ENCODE data around the gene RIC1.

The RIC1 gene

GRCh38 chr9:5621327-5621726 lies 7.6 kb upstream of the RIC1 start:
- Histone ChIP-seq H3K27ac (replicated peaks) (no peak overlapping the region), H3K4me3 (replicated peaks; ENCODE audit: insufficient read depth, low read length) (no peak overlapping the region), H3K27me3 (ENCODE audit: insufficient read depth, poor library complexity, severe bottlenecking) (no peaks in the 10 kb centered on the region)
- no peak for TF ChIP-seq GABPA (IDR thresholded peaks at IDR 0.05; ENCODE audit: low read depth)
- TF ChIP-seq, protein P1, sequence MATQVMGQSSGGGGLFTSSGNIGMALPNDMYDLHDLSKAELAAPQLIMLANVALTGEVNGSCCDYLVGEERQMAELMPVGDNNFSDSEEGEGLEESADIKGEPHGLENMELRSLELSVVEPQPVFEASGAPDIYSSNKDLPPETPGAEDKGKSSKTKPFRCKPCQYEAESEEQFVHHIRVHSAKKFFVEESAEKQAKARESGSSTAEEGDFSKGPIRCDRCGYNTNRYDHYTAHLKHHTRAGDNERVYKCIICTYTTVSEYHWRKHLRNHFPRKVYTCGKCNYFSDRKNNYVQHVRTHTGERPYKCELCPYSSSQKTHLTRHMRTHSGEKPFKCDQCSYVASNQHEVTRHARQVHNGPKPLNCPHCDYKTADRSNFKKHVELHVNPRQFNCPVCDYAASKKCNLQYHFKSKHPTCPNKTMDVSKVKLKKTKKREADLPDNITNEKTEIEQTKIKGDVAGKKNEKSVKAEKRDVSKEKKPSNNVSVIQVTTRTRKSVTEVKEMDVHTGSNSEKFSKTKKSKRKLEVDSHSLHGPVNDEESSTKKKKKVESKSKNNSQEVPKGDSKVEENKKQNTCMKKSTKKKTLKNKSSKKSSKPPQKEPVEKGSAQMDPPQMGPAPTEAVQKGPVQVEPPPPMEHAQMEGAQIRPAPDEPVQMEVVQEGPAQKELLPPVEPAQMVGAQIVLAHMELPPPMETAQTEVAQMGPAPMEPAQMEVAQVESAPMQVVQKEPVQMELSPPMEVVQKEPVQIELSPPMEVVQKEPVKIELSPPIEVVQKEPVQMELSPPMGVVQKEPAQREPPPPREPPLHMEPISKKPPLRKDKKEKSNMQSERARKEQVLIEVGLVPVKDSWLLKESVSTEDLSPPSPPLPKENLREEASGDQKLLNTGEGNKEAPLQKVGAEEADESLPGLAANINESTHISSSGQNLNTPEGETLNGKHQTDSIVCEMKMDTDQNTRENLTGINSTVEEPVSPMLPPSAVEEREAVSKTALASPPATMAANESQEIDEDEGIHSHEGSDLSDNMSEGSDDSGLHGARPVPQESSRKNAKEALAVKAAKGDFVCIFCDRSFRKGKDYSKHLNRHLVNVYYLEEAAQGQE (IDR thresholded peaks at IDR 0.05; ENCODE audit: insufficient replicate concordance, low read depth), result no peak
- no peak for TF ChIP-seq POLR2AphosphoS5 (IDR thresholded peaks at IDR 0.05; ENCODE audit: low read depth)
- TF ChIP-seq SPI1 (IDR thresholded peaks at IDR 0.05; ENCODE audit: borderline replicate concordance, low read depth), result no peak
- no peak for DNase-seq (ENCODE audit: low read depth in 1 of 2, low spot score in 1 of 2)

GRCh38 chr9:5622016-5622415 lies 6.9 kb upstream of the RIC1 start:
- TF ChIP-seq, protein P1 (IDR thresholded peaks at IDR 0.05; ENCODE audit: insufficient replicate concordance, low read depth), result no peak
- TF ChIP-seq SPI1 (IDR thresholded peaks at IDR 0.05; ENCODE audit: borderline replicate concordance, low read depth) (no peak), POLR2AphosphoS5 (IDR thresholded peaks at IDR 0.05; ENCODE audit: low read depth) (no peak), GABPA (IDR thresholded peaks at IDR 0.05; ENCODE audit: low read depth) (no peak), CTCF (IDR thresholded peaks at IDR 0.05; ENCODE audit: insufficient read depth, low read length) (no peak)
- H3K4me3 ChIP-seq (replicated peaks; ENCODE audit: insufficient read depth, low read length), result no peak overlapping the region
- no peak overlapping the region for H3K27ac ChIP-seq (replicated peaks)
- H3K27me3 ChIP-seq (ENCODE audit: insufficient read depth, poor library complexity, severe bottlenecking), result no peaks in the 10 kb centered on the region
- DNase-seq (ENCODE audit: low read depth in 1 of 2, low spot score in 1 of 2), result no peak

- Histone ChIP-seq H3K27ac (replicated peaks) (no peak overlapping the region), H3K27me3 (ENCODE audit: insufficient read depth, poor library complexity, severe bottlenecking) (no peaks in the 10 kb centered on the region), H3K4me3 (replicated peaks; ENCODE audit: insufficient read depth, low read length) (no peak overlapping the region)
- DNase-seq (ENCODE audit: low read depth in 1 of 2, low spot score in 1 of 2), result no peak
- TF ChIP-seq CTCF (IDR thresholded peaks at IDR 0.05; ENCODE audit: insufficient read depth, low read length), result no peak
- TF ChIP-seq, protein P1 (IDR thresholded peaks at IDR 0.05; ENCODE audit: insufficient replicate concordance, low read depth), result no peak
- TF ChIP-seq POLR2AphosphoS5 (IDR thresholded peaks at IDR 0.05; ENCODE audit: low read depth), result no peak
- TF ChIP-seq SPI1 (IDR thresholded peaks at IDR 0.05; ENCODE audit: borderline replicate concordance, low read depth), result no peak
- no peak for TF ChIP-seq GABPA (IDR thresholded peaks at IDR 0.05; ENCODE audit: low read depth)
Measured at GRCh38 chr9:5624655-5625054, 4.3 kb upstream of the RIC1 start.

Data from HL-60 (cell line).